HAP-1 (cell line): ENCODE data around the gene AUTS2.

Experiments
- DNase-seq, 2 experiments: peaks; one replicate each; pipeline ENCODE4 v3.0.0-alpha.2; 2016 to 2020; ENCODE audit warnings: low spot score in 2 of 2
- H3K27me3 ChIP-seq: fragments of 250-450 bp; sonication (Bioruptor Pico); 2 replicates; pipeline ENCODE4 v1.5.1; 2020; ENCODE audit warnings: low read depth, mild to moderate bottlenecking, moderate library complexity
- H3K36me3 ChIP-seq: fragments of 250-450 bp; sonication (Bioruptor Pico); replicated peaks from 2 replicates; pipeline ENCODE4 v1.5.1; 2020; ENCODE audit warnings: mild to moderate bottlenecking
- H3K4me1 ChIP-seq: fragments of 250-450 bp; sonication (Bioruptor Pico); 2 replicates; pipeline ENCODE4 v1.5.1; 2020; ENCODE audit warnings: mild to moderate bottlenecking
- H3K4me3 ChIP-seq: fragments of 250-450 bp; sonication (Bioruptor Pico); 2 replicates; pipeline ENCODE4 v1.5.1; 2020; ENCODE audit warnings: mild to moderate bottlenecking, moderate library complexity
- H3K9me3 ChIP-seq: fragments of 250-450 bp; sonication (Bioruptor Pico); 2 replicates; pipeline ENCODE4 v1.5.1; 2020; ENCODE audit warnings: mild to moderate bottlenecking, moderate library complexity
- in situ Hi-C: fragments of 300-500 bp; cut with MboI; formaldehyde crosslinking; loops from 3 replicates; pipeline ENCODE4 v1.14.3; 2020; ENCODE audit warnings: low sequenced_read_pairs, inconsistent platforms, mixed read lengths

Gene AUTS2

GRCh38 chr7:69643708-69644445 is 45.6 kb downstream of the AUTS2 start:
- Histone ChIP-seq H3K36me3 (no peaks in the 10 kb centered on the region), H3K27me3 (no peaks in the 10 kb centered on the region), H3K4me3 (no peak overlapping the region), H3K4me1 (peaks cover 29% of the 10 kb centered on the region), H3K9me3 (no peaks in the 10 kb centered on the region)
- in situ Hi-C loops: no loop called here
- DNase-seq: no peak

- H3K36me3 ChIP-seq: no peaks in the 10 kb centered on the region
- in situ Hi-C loops: no loop called here
These were observed 47.4 kb downstream of the AUTS2 start for GRCh38 chr7:69645683-69646082.

GRCh38 chr7:69651101-69651590 is 52.9 kb downstream of the AUTS2 start:
- Histone ChIP-seq H3K27me3 (no peaks in the 10 kb centered on the region), H3K4me1 (peaks cover 13% of the 10 kb centered on the region), H3K36me3 (no peaks in the 10 kb centered on the region), H3K9me3 (no peaks in the 10 kb centered on the region), H3K4me3 (no peak overlapping the region)
- no peak for DNase-seq
- in situ Hi-C loops: no loop called here

More at GRCh38 chr7:69645683-69646082, 47.4 kb downstream of the AUTS2 start:
- Histone ChIP-seq H3K27me3 (no peaks in the 10 kb centered on the region), H3K4me1 (peaks cover 13% of the 10 kb centered on the region), H3K4me3 (no peak overlapping the region), H3K9me3 (no peaks in the 10 kb centered on the region)
- no peak for DNase-seq

GRCh38 chr7:69652947-69653701 is 54.8 kb downstream of the AUTS2 start:
- H3K4me1 ChIP-seq: peaks cover 13% of the 10 kb centered on the region
- no peaks in the 10 kb centered on the region for H3K36me3 ChIP-seq
- in situ Hi-C loops: no loop called here
- H3K4me3 ChIP-seq: no peak overlapping the region
- no peaks in the 10 kb centered on the region for H3K27me3 ChIP-seq
- DNase-seq: no peak
- no peaks in the 10 kb centered on the region for H3K9me3 ChIP-seq

- Histone ChIP-seq H3K4me3 (no peak overlapping the region), H3K27me3 (no peaks in the 10 kb centered on the region), H3K36me3 (no peaks in the 10 kb centered on the region), H3K9me3 (no peaks in the 10 kb centered on the region), H3K4me1 (peaks cover 15% of the 10 kb centered on the region)
- no peak for DNase-seq
- in situ Hi-C loops: no loop called here
These were observed 55.5 kb downstream of the AUTS2 start for GRCh38 chr7:69653806-69654205.

GRCh38 chr7:69654381-69654780 is 56.1 kb downstream of the AUTS2 start:
- H3K27me3 ChIP-seq: no peaks in the 10 kb centered on the region

GRCh38 chr7:69654849-69655707 is 56.8 kb downstream of the AUTS2 start:
- Histone ChIP-seq H3K27me3 (no peaks in the 10 kb centered on the region), H3K4me1 (peaks cover 15% of the 10 kb centered on the region), H3K36me3 (no peaks in the 10 kb centered on the region), H3K4me3 (no peak overlapping the region), H3K9me3 (no peaks in the 10 kb centered on the region)
- DNase-seq: no peak
- in situ Hi-C loops: no loop called here

More at GRCh38 chr7:69654381-69654780, 56.1 kb downstream of the AUTS2 start:
- Histone ChIP-seq H3K36me3 (no peaks in the 10 kb centered on the region), H3K9me3 (no peaks in the 10 kb centered on the region), H3K4me1 (peaks cover 15% of the 10 kb centered on the region), H3K4me3 (no peak overlapping the region)
- DNase-seq: peak in 1 of 2 experiments; percentile 29
- in situ Hi-C loops: no loop called here

DNA sequence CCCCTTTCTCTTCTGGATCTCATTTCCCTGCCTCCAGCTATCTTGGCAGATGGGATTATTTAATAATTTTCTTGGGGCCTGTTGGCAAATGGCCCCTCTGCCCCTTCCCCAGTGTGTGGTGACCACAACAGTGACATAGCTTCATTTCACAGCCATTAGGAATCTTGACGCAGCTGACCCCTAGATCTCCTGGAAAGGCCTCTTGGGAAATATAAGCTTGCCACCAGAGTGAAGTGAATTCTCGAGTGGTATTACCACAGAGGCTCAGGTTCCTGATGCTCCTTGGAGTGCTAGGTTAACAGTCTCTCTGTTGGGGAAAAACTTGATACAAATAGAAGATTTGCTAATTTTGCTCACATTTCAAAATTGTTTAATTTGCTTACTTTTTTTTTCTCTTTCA is 57.8 kb downstream of the AUTS2 start:
- in situ Hi-C loops: no loop called here
- peaks cover 15% of the 10 kb centered on the region for H3K4me1 ChIP-seq

GRCh38 chr7:69656890-69657289 is 58.6 kb downstream of the AUTS2 start:
- H3K4me3 ChIP-seq: no peak overlapping the region

More for the DNA sequence above, 57.8 kb downstream of the AUTS2 start:
- Histone ChIP-seq H3K36me3 (no peaks in the 10 kb centered on the region), H3K4me3 (no peak overlapping the region), H3K27me3 (no peaks in the 10 kb centered on the region), H3K9me3 (no peaks in the 10 kb centered on the region)
- no peak for DNase-seq

DNA sequence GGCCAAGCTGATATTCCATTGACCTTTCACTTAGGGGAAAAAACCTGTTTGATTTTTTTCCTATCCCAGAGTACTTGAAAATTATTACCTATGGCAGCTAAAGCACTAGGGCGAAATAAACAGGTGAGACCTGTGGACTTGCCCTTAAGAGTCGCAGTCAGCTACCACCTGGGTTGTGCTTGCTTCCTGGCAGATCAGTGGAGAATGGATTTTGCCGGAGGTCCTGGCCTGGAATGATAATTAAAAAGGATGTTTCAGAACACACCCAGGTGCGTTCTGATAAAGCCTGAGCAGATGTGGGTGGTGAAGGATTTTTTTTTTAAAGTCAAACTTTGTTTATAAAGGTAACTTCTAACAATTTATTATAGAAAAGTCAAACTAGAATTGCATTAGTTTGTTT is 59.1 kb downstream of the AUTS2 start:
- DNase-seq: no peak
- Histone ChIP-seq H3K27me3 (no peaks in the 10 kb centered on the region), H3K36me3 (no peaks in the 10 kb centered on the region), H3K9me3 (no peaks in the 10 kb centered on the region), H3K4me1 (peaks cover 15% of the 10 kb centered on the region), H3K4me3 (no peak overlapping the region)
- in situ Hi-C loops: no loop called here

More at GRCh38 chr7:69656890-69657289, 58.6 kb downstream of the AUTS2 start:
- no peak for DNase-seq
- no peaks in the 10 kb centered on the region for H3K27me3 ChIP-seq
- in situ Hi-C loops: no loop called here
- no peaks in the 10 kb centered on the region for H3K9me3 ChIP-seq
- H3K4me1 ChIP-seq: peaks cover 15% of the 10 kb centered on the region
- no peaks in the 10 kb centered on the region for H3K36me3 ChIP-seq

GRCh38 chr7:69657985-69658384 is 59.7 kb downstream of the AUTS2 start:
- H3K4me3 ChIP-seq: no peak overlapping the region
- no peak for DNase-seq
- H3K36me3 ChIP-seq: no peaks in the 10 kb centered on the region
- in situ Hi-C loops: no loop called here
- no peaks in the 10 kb centered on the region for H3K27me3 ChIP-seq
- H3K4me1 ChIP-seq: peaks cover 15% of the 10 kb centered on the region
- no peaks in the 10 kb centered on the region for H3K9me3 ChIP-seq

- no peaks in the 10 kb centered on the region for H3K36me3 ChIP-seq
- no peaks in the 10 kb centered on the region for H3K9me3 ChIP-seq
- H3K27me3 ChIP-seq: no peaks in the 10 kb centered on the region
- no peak overlapping the region for H3K4me3 ChIP-seq
- H3K4me1 ChIP-seq: peaks cover 7% of the 10 kb centered on the region
- DNase-seq: no peak
- in situ Hi-C loops: no loop called here
These were observed 61.7 kb downstream of the AUTS2 start for GRCh38 chr7:69659983-69660382.

DNA sequence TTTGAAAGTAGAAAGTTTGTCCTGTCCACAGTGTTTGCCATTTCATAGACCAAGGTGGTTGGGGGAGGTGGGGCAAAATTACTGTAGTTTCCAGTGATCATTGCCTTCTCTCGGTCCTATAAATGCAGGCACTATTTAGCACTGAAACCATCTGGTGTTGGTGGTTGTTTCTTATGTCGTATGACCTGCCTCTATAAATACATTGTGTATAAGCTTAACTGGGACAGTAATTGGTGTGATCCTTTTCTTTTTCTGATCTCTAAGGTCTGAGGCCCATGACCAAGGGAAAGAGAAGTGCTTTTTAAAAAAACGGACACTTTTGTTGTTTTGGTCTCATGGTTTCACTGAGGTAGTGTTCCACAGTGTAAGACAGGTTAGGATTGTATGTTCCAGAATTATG is 63.1 kb downstream of the AUTS2 start:
- no peak for DNase-seq
- Histone ChIP-seq H3K27me3 (no peaks in the 10 kb centered on the region), H3K9me3 (no peaks in the 10 kb centered on the region), H3K4me1 (peaks cover 11% of the 10 kb centered on the region), H3K4me3 (no peak overlapping the region), H3K36me3 (no peaks in the 10 kb centered on the region)
- in situ Hi-C loops: no loop called here
